ENCODE results near the gene MAB21L4.
A peak's percentile ranks its signal among the peaks of the same experiment; 100 is the strongest.

MAB21L4 gene

DNA sequence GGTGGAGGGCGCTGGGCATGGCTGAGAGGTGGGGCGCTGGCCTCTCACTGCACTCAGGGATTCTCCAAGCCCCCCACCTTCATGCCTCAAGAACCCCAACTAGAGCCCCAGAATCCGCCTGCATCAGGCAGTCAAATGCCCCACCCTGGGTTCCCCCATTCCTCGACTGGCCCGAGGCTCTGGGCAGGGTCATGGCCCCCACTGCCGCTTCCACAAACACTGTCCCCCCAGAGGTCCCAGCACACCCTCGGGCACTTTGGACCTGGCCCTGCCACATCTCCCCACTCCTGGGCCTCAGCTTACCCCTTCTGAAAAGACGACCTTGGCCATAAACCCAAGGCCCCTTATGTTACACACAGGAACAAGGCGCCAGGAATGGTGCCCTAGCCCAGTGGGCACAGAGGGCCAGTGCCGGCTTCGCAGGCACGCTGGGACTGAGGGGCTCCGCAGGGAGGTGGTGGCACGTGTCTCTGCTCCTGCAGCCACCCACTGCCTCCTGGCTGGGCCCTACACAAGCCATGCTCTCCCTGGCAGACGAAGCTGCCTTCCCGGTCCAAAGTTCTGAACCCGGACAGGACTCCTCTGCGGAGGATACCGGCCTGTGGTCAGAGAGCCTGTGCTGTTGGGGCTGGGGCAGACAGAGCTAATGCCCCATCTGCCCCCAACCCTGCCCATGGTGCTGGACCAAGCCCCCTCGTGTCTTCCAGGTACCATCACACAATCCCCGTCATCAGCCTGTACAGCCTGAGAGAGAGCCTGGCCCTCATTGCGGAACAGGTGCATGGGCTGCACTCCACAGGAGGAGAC lies 20.5 kb downstream of the MAB21L4 start:
- TF ChIP-seq ZNF184 (tag by site-specific recombination; IDR thresholded peaks at IDR 0.05) (no peak), ZNF701 (tag by site-specific recombination; IDR thresholded peaks at IDR 0.05) (no peak), ZFP3 (tag by site-specific recombination; IDR thresholded peaks at IDR 0.05; ENCODE audit: low read depth) (no peak), ZNF610 (tag by site-specific recombination; IDR thresholded peaks at IDR 0.05; ENCODE audit: borderline replicate concordance) (no peak)
- H3K36me3 ChIP-seq (ENCODE audit: control insufficient read depth in 2 of 2, insufficient read depth in 1 of 2, low read length in 2 of 2), result no peaks in the 10 kb centered on the region
- POLR2A ChIA-PET, result interaction anchor here (0.8 kb wide), 1 partner anchor 11 kb away, joined by 3 read pairs; no protein-coding TSS in a partner anchor
- H3K4me1 ChIP-seq (ENCODE audit: control insufficient read depth, insufficient read depth, low read length), result no peaks in the 10 kb centered on the region
- no peak overlapping the region for H3K27ac ChIP-seq (ENCODE audit: extremely low read depth, low read depth, low read length)
- H3K9me3 ChIP-seq (ENCODE audit: control insufficient read depth, insufficient read depth, low read depth, low read length), result no peaks in the 10 kb centered on the region
- CTCF ChIA-PET, result no interaction called here
- no peak overlapping the region for H3K4me3 ChIP-seq (ENCODE audit: low read depth, low read length)

DNA sequence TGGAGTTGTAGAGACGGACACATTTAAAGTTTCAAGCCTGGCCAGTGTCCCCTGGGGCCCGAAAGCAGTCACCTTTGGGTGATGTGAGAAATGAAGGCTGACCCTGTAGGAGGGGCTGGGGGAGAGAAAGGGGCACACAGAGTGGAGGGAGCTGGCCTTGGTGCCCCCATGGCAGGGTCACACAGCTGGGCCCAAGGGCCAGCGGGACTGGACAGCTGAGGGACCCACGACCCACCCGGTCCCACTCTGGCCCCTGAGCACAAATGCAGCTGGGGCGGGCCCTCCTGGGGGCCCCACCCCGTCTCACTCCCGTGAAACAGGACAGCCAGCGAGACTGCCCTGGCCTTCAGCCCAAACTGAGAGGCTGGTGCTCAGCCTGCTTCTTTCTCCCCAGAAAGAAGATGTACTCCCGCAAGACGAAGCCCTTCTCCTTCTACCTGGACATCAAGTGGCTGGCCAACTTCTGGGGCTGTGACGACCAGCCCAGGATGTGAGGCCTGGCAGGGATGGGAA lies 21.2 kb downstream of the MAB21L4 start:
- POLR2A ChIA-PET, result no interaction called here
- CTCF ChIA-PET, result no interaction called here

DNA sequence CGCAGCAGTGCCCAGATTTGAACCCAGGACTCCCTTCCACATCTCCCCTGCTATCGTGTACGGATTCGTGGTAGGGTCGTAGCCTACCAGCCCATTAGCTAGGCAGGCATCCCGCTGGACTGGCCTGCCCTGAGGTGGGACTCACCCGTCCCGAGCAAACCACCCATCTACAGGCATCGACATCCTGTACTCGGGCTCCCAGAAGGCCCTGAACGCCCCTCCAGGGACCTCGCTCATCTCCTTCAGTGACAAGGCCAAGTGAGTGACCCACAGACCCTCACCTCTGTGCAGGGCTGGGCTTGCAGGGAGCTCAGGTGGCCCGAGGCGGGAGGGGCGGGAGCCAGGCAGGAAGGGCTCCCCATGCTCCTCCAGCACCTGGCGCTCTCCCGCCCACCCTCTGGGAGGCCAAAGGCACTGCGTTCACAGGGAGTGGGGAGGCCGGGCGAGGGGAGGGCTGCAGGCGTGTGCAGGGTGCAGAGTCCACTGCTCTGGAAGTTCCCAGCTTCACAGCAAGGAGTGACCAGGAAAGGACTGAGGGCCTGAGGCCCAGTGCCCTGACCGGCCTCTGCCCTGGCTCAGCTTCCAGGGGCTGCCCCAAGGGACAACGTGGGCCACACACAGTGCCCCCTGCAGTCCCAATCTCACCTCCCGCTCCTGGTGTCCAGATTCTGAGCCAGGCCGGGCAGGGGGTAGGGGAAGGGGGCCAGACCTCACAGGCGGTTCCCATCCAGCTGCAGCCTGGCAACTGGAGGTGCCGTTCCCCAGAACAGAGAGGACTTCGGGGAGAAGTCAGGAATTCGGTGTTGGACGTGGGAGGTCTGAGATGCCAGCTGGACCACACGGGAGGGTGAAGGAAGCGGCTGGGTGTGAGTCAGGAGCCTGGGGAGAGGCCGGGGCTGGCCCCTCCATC lies 21.9 kb downstream of the MAB21L4 start:
- H3K36me3 ChIP-seq (ENCODE audit: control insufficient read depth in 2 of 2, insufficient read depth in 1 of 2, low read length in 2 of 2), result no peaks in the 10 kb centered on the region
- ChIA-PET POLR2A (no interaction called here), CTCF (no interaction called here)
- H3K4me1 ChIP-seq (ENCODE audit: control insufficient read depth, insufficient read depth, low read length), result no peaks in the 10 kb centered on the region
- H3K9me3 ChIP-seq (ENCODE audit: control insufficient read depth, insufficient read depth, low read depth, low read length), result no peaks in the 10 kb centered on the region
- TF ChIP-seq ZNF202 (tag by site-specific recombination; IDR thresholded peaks at IDR 0.05; ENCODE audit: borderline replicate concordance), result no peak
- peak; percentile 20; the same call in 1 of the 2 replicates for TF ChIP-seq ZIC2 (tag by site-specific recombination; IDR thresholded peaks at IDR 0.05)
- peak; percentile 75 for TF ChIP-seq GLIS1 (tag by site-specific recombination; IDR thresholded peaks at IDR 0.05)
- no peak for TF ChIP-seq ZNF544 (tag by site-specific recombination; IDR thresholded peaks at IDR 0.05)
- no peak overlapping the region for H3K27ac ChIP-seq (ENCODE audit: extremely low read depth, low read depth, low read length)
- H3K4me3 ChIP-seq (ENCODE audit: low read depth, low read length), result no peak overlapping the region

More for the DNA sequence above, 21.2 kb downstream of the MAB21L4 start:
- no peak overlapping the region for H3K4me3 ChIP-seq (ENCODE audit: low read depth, low read length)
- no peak for TF ChIP-seq ZNF404 (tag by site-specific recombination; IDR thresholded peaks at IDR 0.05)
- no peak for TF ChIP-seq IKZF3 (tag by site-specific recombination; IDR thresholded peaks at IDR 0.05)
- no peak for TF ChIP-seq ZNF16 (tag by site-specific recombination; IDR thresholded peaks at IDR 0.05; ENCODE audit: low read depth)
- no peak for TF ChIP-seq ZNF530 (tag by site-specific recombination; IDR thresholded peaks at IDR 0.05; ENCODE audit: low read depth)
- TF ChIP-seq, protein P1, sequence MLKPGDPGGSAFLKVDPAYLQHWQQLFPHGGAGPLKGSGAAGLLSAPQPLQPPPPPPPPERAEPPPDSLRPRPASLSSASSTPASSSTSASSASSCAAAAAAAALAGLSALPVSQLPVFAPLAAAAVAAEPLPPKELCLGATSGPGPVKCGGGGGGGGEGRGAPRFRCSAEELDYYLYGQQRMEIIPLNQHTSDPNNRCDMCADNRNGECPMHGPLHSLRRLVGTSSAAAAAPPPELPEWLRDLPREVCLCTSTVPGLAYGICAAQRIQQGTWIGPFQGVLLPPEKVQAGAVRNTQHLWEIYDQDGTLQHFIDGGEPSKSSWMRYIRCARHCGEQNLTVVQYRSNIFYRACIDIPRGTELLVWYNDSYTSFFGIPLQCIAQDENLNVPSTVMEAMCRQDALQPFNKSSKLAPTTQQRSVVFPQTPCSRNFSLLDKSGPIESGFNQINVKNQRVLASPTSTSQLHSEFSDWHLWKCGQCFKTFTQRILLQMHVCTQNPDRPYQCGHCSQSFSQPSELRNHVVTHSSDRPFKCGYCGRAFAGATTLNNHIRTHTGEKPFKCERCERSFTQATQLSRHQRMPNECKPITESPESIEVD (tag by site-specific recombination; IDR thresholded peaks at IDR 0.05), result no peak
- no peak for TF ChIP-seq ZNF837 (tag by site-specific recombination; IDR thresholded peaks at IDR 0.05)
- TF ChIP-seq MYNN (tag by site-specific recombination; IDR thresholded peaks at IDR 0.05; ENCODE audit: borderline replicate concordance), result no peak
- TF ChIP-seq HOXC10 (CRISPR knock-in tag; IDR thresholded peaks at IDR 0.05), result no peak
- no peak for TF ChIP-seq KLF9 (tag by site-specific recombination; IDR thresholded peaks at IDR 0.05; ENCODE audit: low read depth)
- TF ChIP-seq ZNF292 (tag by site-specific recombination; IDR thresholded peaks at IDR 0.05; ENCODE audit: borderline replicate concordance, low read depth), result no peak
- TF ChIP-seq ZNF473 (tag by site-specific recombination; IDR thresholded peaks at IDR 0.05), result no peak
- TF ChIP-seq, protein P2, sequence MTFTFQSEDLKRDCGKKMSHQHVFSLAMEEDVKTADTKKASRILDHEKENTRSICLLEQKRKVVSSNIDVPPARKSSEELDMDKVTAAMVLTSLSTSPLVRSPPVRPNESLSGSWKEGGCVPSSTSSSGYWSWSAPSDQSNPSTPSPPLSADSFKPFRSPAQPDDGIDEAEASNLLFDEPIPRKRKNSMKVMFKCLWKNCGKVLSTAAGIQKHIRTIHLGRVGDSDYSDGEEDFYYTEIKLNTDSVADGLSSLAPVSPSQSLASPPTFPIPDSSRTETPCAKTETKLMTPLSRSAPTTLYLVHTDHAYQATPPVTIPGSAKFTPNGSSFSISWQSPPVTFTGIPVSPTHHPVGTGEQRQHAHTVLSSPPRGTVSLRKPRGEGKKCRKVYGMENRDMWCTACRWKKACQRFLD (tag by site-specific recombination; IDR thresholded peaks at IDR 0.05), result no peak
- TF ChIP-seq EGR2 (tag by site-specific recombination; IDR thresholded peaks at IDR 0.05; ENCODE audit: low read depth), result no peak
- no peak for TF ChIP-seq ZNF571 (tag by site-specific recombination; IDR thresholded peaks at IDR 0.05)
- no peak for TF ChIP-seq ZNF777 (tag by site-specific recombination; IDR thresholded peaks at IDR 0.05; ENCODE audit: borderline replicate concordance)
- TF ChIP-seq ZNF544 (tag by site-specific recombination; IDR thresholded peaks at IDR 0.05), result no peak
- H3K4me1 ChIP-seq (ENCODE audit: control insufficient read depth, insufficient read depth, low read length), result no peaks in the 10 kb centered on the region
- no peaks in the 10 kb centered on the region for H3K9me3 ChIP-seq (ENCODE audit: control insufficient read depth, insufficient read depth, low read depth, low read length)
- no peaks in the 10 kb centered on the region for H3K36me3 ChIP-seq (ENCODE audit: control insufficient read depth in 2 of 2, insufficient read depth in 1 of 2, low read length in 2 of 2)
- no peak overlapping the region for H3K27ac ChIP-seq (ENCODE audit: extremely low read depth, low read depth, low read length)
